Lung (tissue), 12 donors: ENCODE data around the gene CHML. TPM values are rescaled to one million over a fixed set of nuclear protein-coding genes. Genes with fewer than 3 reads are reported as not detected.

Experiments used
- ATAC-seq: fragments of 200-7000 bp; cut with Tn5 transposase; one replicate; pipeline ENCODE4 v1.9.1; 2020; ENCODE audit warnings: moderate number of reproducible peaks; ENCODE audit not compliant: insufficient read depth, low FRiP score
- DNase-seq, 3 donors: peaks; one replicate each; pipeline ENCODE4 v3.0.0-alpha.2; 2013 to 2017
- H3K27ac ChIP-seq, 2 donors: one replicate each; pipeline ENCODE4 v1.5.1; 2013; ENCODE audit warnings: mild to moderate bottlenecking in 2 of 2, moderate library complexity in 2 of 2, control low read depth in 1 of 2, inconsistent platforms in 1 of 2, low read depth in 1 of 2, low read length in 1 of 2
- H3K27me3 ChIP-seq, 3 donors: one replicate each; pipeline ENCODE4 v1.5.1; 2013; ENCODE audit warnings: low read length in 2 of 3; ENCODE audit not compliant: control insufficient read depth in 3 of 3, insufficient read depth in 3 of 3
- H3K36me3 ChIP-seq, 4 donors: one replicate each; pipeline ENCODE4 v1.5.1; 2013; ENCODE audit warnings: low read length in 4 of 4, mild to moderate bottlenecking in 1 of 4, moderate library complexity in 1 of 4; ENCODE audit not compliant: control insufficient read depth in 4 of 4, insufficient read depth in 4 of 4
- H3K4me1 ChIP-seq, 5 donors: one replicate each; pipeline ENCODE4 v1.5.1; 2013; ENCODE audit warnings: low read length in 5 of 5, mild to moderate bottlenecking in 2 of 5, moderate library complexity in 1 of 5; ENCODE audit not compliant: control insufficient read depth in 5 of 5, insufficient read depth in 5 of 5
- H3K4me3 ChIP-seq: one replicate; pipeline ENCODE4 v1.5.1; 2013; ENCODE audit warnings: mild to moderate bottlenecking, control low read depth, moderate library complexity
- H3K9ac ChIP-seq, 2 donors: one replicate each; pipeline ENCODE4 v1.5.1; 2013; ENCODE audit warnings: low read length in 2 of 2, control low read depth in 1 of 2; ENCODE audit not compliant: insufficient read depth in 1 of 2
- H3K9me3 ChIP-seq, 4 donors: one replicate each; pipeline ENCODE4 v1.5.1; 2013; ENCODE audit warnings: low read length in 3 of 4, mild to moderate bottlenecking in 1 of 4, moderate library complexity in 1 of 4; ENCODE audit not compliant: control insufficient read depth in 4 of 4, insufficient read depth in 3 of 4
- WGBS, 2 donors: extraction: QIAGEN DNeasy Blood & Tissue Kit; methylation state at CpG; one replicate each; pipeline ENCODE4 v1.1.7; 2013; 5-methylcytosine and 5-hydroxymethylcytosine counted together
- polyA plus RNA-seq, 2 donors: library from polyadenylated mRNA; stranded (reverse); fragments of 200-250 nt; gene quantifications; one replicate each; pipeline ENCODE4 v1.2.1, GENCODE V29; 2013
- total RNA-seq, 2 donors: library from RNA; depleted of rRNA in 1 of 2; stranded (reverse); fragments of >200 nt in 1 of 2; gene quantifications; one replicate each; pipeline ENCODE4 v1.2.1, GENCODE V29; 2014 to 2021
- TF ChIP-seq, protein P1 (sequence below): IDR thresholded peaks from 2 replicates; pipeline ENCODE4 v1.5.1; 2012; ENCODE audit warnings: mild to moderate bottlenecking; ENCODE audit errors: control extremely low read depth, extremely low read depth
- donor health status: control.
- donor health status: control.
- donor health status: Bipolar disorder and iron deficiency.
- donor health status: healthy.
- donor health status: DM: yes; HTN: yes; CAD: no.

CHML gene
- total and polyA plus RNA-seq, 4 donors = 2.4 to 24.6 (median 4.8) TPM

DNA sequence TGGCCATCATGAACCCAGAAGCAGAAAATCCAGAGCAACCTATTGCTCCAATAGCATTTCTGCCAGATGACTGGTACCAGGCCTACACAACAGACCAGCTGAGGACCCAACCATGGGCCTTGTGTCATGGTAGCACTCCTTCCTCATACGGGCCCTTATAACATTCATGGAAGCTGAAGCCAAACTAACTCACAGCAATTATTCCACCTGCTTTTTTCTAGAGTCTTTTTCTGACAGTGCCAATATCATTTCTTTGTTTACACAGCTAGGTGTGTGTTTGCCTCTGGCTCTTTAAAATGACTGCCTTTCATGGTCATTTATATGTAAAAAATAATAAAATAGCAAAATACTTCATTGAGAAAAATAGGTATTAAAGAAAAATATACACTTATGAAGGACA is 8.0 kb upstream of the CHML start:
- H3K9ac ChIP-seq = no peak overlapping the region
- ATAC-seq (no peak), DNase-seq (no peak)
- WGBS, 2 donors = 89 to 92% methylated on average over 1 of the region's 1 CpG
- peaks cover 0 to 3% (median 0%) of the 10 kb centered on the region in 4 donors for H3K9me3 ChIP-seq
- H3K4me1 ChIP-seq = peaks cover 0 to 3% (median 0%) of the 10 kb centered on the region in 5 donors
- no peak overlapping the region for H3K4me3 ChIP-seq
- H3K27me3 ChIP-seq = no peaks in the 10 kb centered on the region
- H3K27ac ChIP-seq = no peak overlapping the region
- H3K36me3 ChIP-seq = no peaks in the 10 kb centered on the region
- TF ChIP-seq, protein P1, sequence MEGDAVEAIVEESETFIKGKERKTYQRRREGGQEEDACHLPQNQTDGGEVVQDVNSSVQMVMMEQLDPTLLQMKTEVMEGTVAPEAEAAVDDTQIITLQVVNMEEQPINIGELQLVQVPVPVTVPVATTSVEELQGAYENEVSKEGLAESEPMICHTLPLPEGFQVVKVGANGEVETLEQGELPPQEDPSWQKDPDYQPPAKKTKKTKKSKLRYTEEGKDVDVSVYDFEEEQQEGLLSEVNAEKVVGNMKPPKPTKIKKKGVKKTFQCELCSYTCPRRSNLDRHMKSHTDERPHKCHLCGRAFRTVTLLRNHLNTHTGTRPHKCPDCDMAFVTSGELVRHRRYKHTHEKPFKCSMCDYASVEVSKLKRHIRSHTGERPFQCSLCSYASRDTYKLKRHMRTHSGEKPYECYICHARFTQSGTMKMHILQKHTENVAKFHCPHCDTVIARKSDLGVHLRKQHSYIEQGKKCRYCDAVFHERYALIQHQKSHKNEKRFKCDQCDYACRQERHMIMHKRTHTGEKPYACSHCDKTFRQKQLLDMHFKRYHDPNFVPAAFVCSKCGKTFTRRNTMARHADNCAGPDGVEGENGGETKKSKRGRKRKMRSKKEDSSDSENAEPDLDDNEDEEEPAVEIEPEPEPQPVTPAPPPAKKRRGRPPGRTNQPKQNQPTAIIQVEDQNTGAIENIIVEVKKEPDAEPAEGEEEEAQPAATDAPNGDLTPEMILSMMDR = no peak

DNA sequence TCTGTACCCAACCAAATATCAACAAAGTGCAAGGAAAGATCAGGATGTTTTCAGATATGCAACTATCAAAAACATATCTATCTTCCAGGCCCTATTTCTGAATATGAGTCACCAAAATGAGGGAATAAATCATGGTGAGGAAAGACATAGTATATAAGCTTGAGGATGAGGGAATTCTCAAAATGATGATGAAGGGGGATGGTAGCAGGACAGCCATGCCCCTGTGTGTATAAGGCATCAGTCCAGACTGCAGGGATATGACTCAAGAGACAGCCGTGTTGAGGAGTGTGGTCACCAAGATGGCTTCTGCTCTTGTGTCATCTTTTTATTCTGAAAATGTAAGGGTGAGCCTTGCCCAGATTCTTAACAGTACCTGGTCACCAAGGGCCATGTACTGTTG is 7.5 kb upstream of the CHML start:
- ATAC-seq = no peak

DNA sequence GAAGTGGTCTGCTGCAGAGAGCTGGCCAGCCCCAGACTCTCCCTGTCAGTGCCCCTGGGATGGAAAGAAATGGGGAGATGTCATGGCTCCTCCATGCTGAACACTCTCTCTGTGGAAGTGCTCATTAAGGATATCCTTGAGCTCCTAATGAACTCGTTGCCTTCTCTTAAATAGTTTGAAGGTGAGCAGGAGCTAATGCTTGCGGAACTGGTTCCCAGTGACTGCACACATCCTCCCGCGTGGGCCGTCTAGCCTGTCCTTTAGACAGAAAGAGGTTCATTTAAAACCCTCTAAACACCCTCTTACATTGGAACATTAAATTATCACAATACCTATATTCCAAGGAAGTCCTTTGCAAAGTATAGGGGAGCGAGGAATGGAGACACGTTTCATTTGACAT is 6.0 kb upstream of the CHML start:
- no peak overlapping the region for H3K27ac ChIP-seq
- no peaks in the 10 kb centered on the region for H3K36me3 ChIP-seq
- no peak overlapping the region for H3K4me3 ChIP-seq
- H3K9me3 ChIP-seq = peaks cover 0 to 3% (median 0%) of the 10 kb centered on the region in 4 donors
- WGBS, 2 donors = 77 to 87% methylated on average over 7 of the region's 7 CpGs
- H3K4me1 ChIP-seq = peaks cover 0 to 3% (median 0%) of the 10 kb centered on the region in 5 donors
- no peak overlapping the region for H3K9ac ChIP-seq
- DNase-seq (no peak), ATAC-seq (no peak)
- TF ChIP-seq, protein P1 = no peak
- no peaks in the 10 kb centered on the region for H3K27me3 ChIP-seq

More for the DNA sequence above, 7.5 kb upstream of the CHML start:
- peaks cover 0 to 3% (median 0%) of the 10 kb centered on the region in 4 donors for H3K9me3 ChIP-seq
- H3K27ac ChIP-seq = no peak overlapping the region
- H3K4me1 ChIP-seq = peaks cover 0 to 3% (median 0%) of the 10 kb centered on the region in 5 donors
- H3K27me3 ChIP-seq = no peaks in the 10 kb centered on the region
- no peak overlapping the region for H3K9ac ChIP-seq
- DNase-seq = no peak
- no peak overlapping the region for H3K4me3 ChIP-seq
- H3K36me3 ChIP-seq = no peaks in the 10 kb centered on the region
- TF ChIP-seq, protein P1 = no peak
- WGBS, 2 donors = 82 to 88% methylated on average over 1 of the region's 1 CpG

DNA sequence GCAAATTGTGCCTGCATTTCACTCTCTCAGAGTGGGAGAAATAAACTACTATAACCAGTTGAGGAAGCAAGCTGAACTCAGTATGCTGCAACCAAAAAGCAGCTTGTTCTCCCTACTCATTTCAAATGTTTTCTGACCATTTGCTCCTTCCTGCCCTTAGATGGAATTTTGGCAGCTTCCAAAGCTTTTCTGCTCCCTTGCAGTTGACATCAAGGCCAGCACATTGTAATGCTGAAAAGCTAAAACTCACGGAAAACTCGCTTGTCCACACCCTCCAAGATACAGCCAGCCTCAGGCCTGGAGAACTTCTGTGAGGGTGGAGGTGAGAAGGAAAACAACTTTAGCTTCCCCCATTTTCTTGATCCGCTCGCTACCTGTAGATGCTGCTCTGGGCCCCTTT is 5.0 kb upstream of the CHML start:
- WGBS, 2 donors = 81 to 86% methylated on average over 4 of the region's 4 CpGs

More for the DNA sequence above, 5.0 kb upstream of the CHML start:
- Histone ChIP-seq H3K4me1 (peaks cover 0 to 3% (median 0%) of the 10 kb centered on the region in 5 donors), H3K36me3 (no peaks in the 10 kb centered on the region), H3K4me3 (no peak overlapping the region), H3K9ac (no peak overlapping the region), H3K27ac (no peak overlapping the region), H3K9me3 (peaks cover 0 to 3% (median 0%) of the 10 kb centered on the region in 4 donors), H3K27me3 (no peaks in the 10 kb centered on the region)
- TF ChIP-seq, protein P1 = no peak
- DNase-seq = peak in 1 of 3 donors; percentile 19
- ATAC-seq = no peak
